WTC11 (cell line): ENCODE data around the gene CCNQ. TPM values are rescaled to one million over a fixed set of nuclear protein-coding genes. Genes with fewer than 3 reads are reported as not detected.
"Not testable (repeated sequence)": the region's sequence is repeated elsewhere in the genome, so short reads cannot be mapped to it uniquely, and the experiment has no call there.

ENCODE experiments used
- ATAC-seq: fragments of 200-7000 bp; cut with Tn5 transposase; 2 replicates; pipeline ENCODE4 v1.10.0; 2021; ENCODE audit warnings: mild to moderate bottlenecking, moderate library complexity
- CTCF ChIA-PET: fragments of 300-600 bp; sonication (Branson Sonifier 250); formaldehyde crosslinking; loops from one replicate; lab custom pipeline; 2021; ENCODE audit warnings: antibody characterized with exemption; lab: Charles Lee
- POLR2A ChIA-PET: fragments of 350-600 bp; sonication (Branson Sonifier 250); formaldehyde crosslinking; loops from one replicate; lab custom pipeline; 2021; ENCODE audit warnings: antibody characterized with exemption; lab: Charles Lee
- DNase-seq: peaks from one replicate; pipeline ENCODE4 v3.0.0; 2021; ENCODE audit warnings: low spot score
- H3K27ac Mint-ChIP-seq: 2 replicates; pipeline ENCODE4 v1.8.0; 2021; ENCODE audit warnings: mixed read lengths
- H3K27me3 Mint-ChIP-seq: 2 replicates; pipeline ENCODE4 v1.8.0; 2021; ENCODE audit warnings: low read depth, mild to moderate bottlenecking, moderate library complexity, mixed read lengths
- H3K36me3 Mint-ChIP-seq: 2 replicates; pipeline ENCODE4 v1.8.0; 2021; ENCODE audit warnings: mixed read lengths
- H3K4me1 Mint-ChIP-seq: 2 replicates; pipeline ENCODE4 v1.8.0; 2022; ENCODE audit warnings: mixed read lengths
- H3K4me3 Mint-ChIP-seq: 2 replicates; pipeline ENCODE4 v1.8.0; 2021; ENCODE audit warnings: mild to moderate bottlenecking, moderate library complexity, mixed read lengths
- H3K9me3 Mint-ChIP-seq: 2 replicates; pipeline ENCODE4 v1.8.0; 2021; ENCODE audit warnings: mixed read lengths
- EMX1 ChIP-seq: fragments of 250-450 bp; sonication (Bioruptor Pico); IDR thresholded peaks from 2 replicates; pipeline ENCODE4 v1.8.0; 2021; ENCODE audit warnings: mild to moderate bottlenecking
- NR2C2 ChIP-seq: sonication (generic); formaldehyde crosslinking; IDR thresholded peaks from 2 replicates; pipeline ENCODE4 v1.8.0; 2022; ENCODE audit warnings: mild to moderate bottlenecking, missing genetic modification reagents
- RELA ChIP-seq: sonication (generic); formaldehyde crosslinking; IDR thresholded peaks from 2 replicates; pipeline ENCODE4 v1.8.1; 2022; ENCODE audit warnings: missing genetic modification reagents, mild to moderate bottlenecking, borderline replicate concordance
- TEAD4 ChIP-seq: sonication (generic); formaldehyde crosslinking; IDR thresholded peaks from 2 replicates; pipeline ENCODE4 v1.8.0; 2022; ENCODE audit warnings: mild to moderate bottlenecking, missing genetic modification reagents
- ZNF423 ChIP-seq: fragments of 250-450 bp; sonication (Bioruptor Pico); IDR thresholded peaks from 2 replicates; pipeline ENCODE4 v2.1.2; 2022; ENCODE audit warnings: mild to moderate bottlenecking, moderate library complexity
- total RNA-seq: library from RNA; stranded (reverse); gene quantifications from 3 replicates; pipeline ENCODE4 v1.2.3, GENCODE V29; 2021
- TF ChIP-seq, protein P1 (sequence below): sonication (generic); formaldehyde crosslinking; IDR thresholded peaks from 2 replicates; pipeline ENCODE4 v1.8.1; 2023; ENCODE audit warnings: mild to moderate bottlenecking, moderate library complexity, missing genetic modification reagents
- TF ChIP-seq, protein P2 (sequence below): sonication (generic); formaldehyde crosslinking; IDR thresholded peaks from 2 replicates; pipeline ENCODE4 v1.8.0; 2022; ENCODE audit warnings: mild to moderate bottlenecking, missing genetic modification reagents
- TF ChIP-seq, protein P3 (sequence below): sonication (generic); formaldehyde crosslinking; IDR thresholded peaks from 2 replicates; pipeline ENCODE4 v1.8.0; 2023; ENCODE audit warnings: missing genetic modification reagents
- TF ChIP-seq, protein P4 (sequence below): sonication (generic); formaldehyde crosslinking; IDR thresholded peaks from 2 replicates; pipeline ENCODE4 v1.8.1; 2022; ENCODE audit warnings: low read depth, missing genetic modification reagents, borderline replicate concordance
- TF ChIP-seq, protein P5 (sequence below): sonication (generic); formaldehyde crosslinking; IDR thresholded peaks from 2 replicates; pipeline ENCODE4 v1.8.0; 2022; ENCODE audit warnings: mild to moderate bottlenecking, missing genetic modification reagents
- TF ChIP-seq, protein P6 (sequence below): fragments of 250-450 bp; sonication (Bioruptor Pico); IDR thresholded peaks from 2 replicates; pipeline ENCODE4 v1.9.0; 2021; ENCODE audit warnings: mild to moderate bottlenecking
- TF ChIP-seq, protein P7 (sequence below): fragments of 250-450 bp; sonication (Bioruptor Pico); IDR thresholded peaks from 2 replicates; pipeline ENCODE4 v1.9.0; 2021; ENCODE audit warnings: mild to moderate bottlenecking
- TF ChIP-seq, protein P8 (sequence below): sonication (generic); formaldehyde crosslinking; IDR thresholded peaks from 2 replicates; pipeline ENCODE4 v1.8.1; 2023; ENCODE audit warnings: mild to moderate bottlenecking, missing genetic modification reagents
- TF ChIP-seq, protein P9 (sequence below): sonication (generic); formaldehyde crosslinking; IDR thresholded peaks from 2 replicates; pipeline ENCODE4 v1.8.0; 2022; ENCODE audit warnings: missing genetic modification reagents
- TF ChIP-seq, protein P10 (sequence below): sonication (generic); formaldehyde crosslinking; IDR thresholded peaks from 2 replicates; pipeline ENCODE4 v1.8.0; 2023; ENCODE audit warnings: mild to moderate bottlenecking, missing genetic modification reagents

The CCNQ gene
- total RNA-seq, 1 experiment from 2014 or later, result 17.4 TPM

DNA sequence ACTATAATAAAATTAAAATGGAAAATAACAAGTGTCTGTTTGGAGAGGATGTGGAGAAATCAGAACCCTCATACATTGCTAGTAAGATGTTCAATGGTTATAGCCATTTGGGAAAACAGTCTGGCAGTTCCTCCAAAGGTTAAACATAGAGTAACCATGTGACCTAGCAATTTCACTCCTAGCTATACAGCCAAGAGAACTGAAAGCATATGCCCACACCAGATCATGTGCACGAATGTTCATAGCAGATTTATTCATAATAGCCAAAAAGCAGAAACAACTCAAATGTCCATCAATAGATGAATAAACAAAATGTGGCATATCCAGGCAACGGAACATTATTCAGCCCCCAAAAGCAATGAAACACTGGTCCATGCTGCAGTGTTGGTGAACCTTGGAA, 9.4 kb upstream of the CCNQ start (continued):
- TF ChIP-seq, protein P1, sequence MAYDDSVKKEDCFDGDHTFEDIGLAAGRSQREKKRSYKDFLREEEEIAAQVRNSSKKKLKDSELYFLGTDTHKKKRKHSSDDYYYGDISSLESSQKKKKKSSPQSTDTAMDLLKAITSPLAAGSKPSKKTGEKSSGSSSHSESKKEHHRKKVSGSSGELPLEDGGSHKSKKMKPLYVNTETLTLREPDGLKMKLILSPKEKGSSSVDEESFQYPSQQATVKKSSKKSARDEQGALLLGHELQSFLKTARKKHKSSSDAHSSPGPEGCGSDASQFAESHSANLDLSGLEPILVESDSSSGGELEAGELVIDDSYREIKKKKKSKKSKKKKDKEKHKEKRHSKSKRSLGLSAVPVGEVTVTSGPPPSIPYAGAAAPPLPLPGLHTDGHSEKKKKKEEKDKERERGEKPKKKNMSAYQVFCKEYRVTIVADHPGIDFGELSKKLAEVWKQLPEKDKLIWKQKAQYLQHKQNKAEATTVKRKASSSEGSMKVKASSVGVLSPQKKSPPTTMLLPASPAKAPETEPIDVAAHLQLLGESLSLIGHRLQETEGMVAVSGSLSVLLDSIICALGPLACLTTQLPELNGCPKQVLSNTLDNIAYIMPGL (CRISPR knock-in tag), result no peak
- TF ChIP-seq, protein P2, sequence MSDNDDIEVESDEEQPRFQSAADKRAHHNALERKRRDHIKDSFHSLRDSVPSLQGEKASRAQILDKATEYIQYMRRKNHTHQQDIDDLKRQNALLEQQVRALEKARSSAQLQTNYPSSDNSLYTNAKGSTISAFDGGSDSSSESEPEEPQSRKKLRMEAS (CRISPR knock-in tag), result no peak
- TF ChIP-seq, protein P3, sequence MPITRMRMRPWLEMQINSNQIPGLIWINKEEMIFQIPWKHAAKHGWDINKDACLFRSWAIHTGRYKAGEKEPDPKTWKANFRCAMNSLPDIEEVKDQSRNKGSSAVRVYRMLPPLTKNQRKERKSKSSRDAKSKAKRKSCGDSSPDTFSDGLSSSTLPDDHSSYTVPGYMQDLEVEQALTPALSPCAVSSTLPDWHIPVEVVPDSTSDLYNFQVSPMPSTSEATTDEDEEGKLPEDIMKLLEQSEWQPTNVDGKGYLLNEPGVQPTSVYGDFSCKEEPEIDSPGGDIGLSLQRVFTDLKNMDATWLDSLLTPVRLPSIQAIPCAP (CRISPR knock-in tag), result no peak
- TF ChIP-seq ZNF423 (CRISPR knock-in tag) (no peak), EMX1 (CRISPR knock-in tag) (no peak), TEAD4 (CRISPR knock-in tag) (no peak), NR2C2 (CRISPR knock-in tag) (no peak)
- TF ChIP-seq, protein P4, sequence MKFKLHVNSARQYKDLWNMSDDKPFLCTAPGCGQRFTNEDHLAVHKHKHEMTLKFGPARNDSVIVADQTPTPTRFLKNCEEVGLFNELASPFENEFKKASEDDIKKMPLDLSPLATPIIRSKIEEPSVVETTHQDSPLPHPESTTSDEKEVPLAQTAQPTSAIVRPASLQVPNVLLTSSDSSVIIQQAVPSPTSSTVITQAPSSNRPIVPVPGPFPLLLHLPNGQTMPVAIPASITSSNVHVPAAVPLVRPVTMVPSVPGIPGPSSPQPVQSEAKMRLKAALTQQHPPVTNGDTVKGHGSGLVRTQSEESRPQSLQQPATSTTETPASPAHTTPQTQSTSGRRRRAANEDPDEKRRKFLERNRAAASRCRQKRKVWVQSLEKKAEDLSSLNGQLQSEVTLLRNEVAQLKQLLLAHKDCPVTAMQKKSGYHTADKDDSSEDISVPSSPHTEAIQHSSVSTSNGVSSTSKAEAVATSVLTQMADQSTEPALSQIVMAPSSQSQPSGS, result no peak
- TF ChIP-seq, protein P5, sequence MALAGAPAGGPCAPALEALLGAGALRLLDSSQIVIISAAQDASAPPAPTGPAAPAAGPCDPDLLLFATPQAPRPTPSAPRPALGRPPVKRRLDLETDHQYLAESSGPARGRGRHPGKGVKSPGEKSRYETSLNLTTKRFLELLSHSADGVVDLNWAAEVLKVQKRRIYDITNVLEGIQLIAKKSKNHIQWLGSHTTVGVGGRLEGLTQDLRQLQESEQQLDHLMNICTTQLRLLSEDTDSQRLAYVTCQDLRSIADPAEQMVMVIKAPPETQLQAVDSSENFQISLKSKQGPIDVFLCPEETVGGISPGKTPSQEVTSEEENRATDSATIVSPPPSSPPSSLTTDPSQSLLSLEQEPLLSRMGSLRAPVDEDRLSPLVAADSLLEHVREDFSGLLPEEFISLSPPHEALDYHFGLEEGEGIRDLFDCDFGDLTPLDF (CRISPR knock-in tag), result no peak
- TF ChIP-seq, protein P6, sequence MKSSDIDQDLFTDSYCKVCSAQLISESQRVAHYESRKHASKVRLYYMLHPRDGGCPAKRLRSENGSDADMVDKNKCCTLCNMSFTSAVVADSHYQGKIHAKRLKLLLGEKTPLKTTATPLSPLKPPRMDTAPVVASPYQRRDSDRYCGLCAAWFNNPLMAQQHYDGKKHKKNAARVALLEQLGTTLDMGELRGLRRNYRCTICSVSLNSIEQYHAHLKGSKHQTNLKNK (CRISPR knock-in tag), result no peak
- TF ChIP-seq, protein P7, sequence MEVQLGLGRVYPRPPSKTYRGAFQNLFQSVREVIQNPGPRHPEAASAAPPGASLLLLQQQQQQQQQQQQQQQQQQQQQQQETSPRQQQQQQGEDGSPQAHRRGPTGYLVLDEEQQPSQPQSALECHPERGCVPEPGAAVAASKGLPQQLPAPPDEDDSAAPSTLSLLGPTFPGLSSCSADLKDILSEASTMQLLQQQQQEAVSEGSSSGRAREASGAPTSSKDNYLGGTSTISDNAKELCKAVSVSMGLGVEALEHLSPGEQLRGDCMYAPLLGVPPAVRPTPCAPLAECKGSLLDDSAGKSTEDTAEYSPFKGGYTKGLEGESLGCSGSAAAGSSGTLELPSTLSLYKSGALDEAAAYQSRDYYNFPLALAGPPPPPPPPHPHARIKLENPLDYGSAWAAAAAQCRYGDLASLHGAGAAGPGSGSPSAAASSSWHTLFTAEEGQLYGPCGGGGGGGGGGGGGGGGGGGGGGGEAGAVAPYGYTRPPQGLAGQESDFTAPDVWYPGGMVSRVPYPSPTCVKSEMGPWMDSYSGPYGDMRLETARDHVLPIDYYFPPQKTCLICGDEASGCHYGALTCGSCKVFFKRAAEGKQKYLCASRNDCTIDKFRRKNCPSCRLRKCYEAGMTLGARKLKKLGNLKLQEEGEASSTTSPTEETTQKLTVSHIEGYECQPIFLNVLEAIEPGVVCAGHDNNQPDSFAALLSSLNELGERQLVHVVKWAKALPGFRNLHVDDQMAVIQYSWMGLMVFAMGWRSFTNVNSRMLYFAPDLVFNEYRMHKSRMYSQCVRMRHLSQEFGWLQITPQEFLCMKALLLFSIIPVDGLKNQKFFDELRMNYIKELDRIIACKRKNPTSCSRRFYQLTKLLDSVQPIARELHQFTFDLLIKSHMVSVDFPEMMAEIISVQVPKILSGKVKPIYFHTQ (CRISPR knock-in tag), result no peak

DNA sequence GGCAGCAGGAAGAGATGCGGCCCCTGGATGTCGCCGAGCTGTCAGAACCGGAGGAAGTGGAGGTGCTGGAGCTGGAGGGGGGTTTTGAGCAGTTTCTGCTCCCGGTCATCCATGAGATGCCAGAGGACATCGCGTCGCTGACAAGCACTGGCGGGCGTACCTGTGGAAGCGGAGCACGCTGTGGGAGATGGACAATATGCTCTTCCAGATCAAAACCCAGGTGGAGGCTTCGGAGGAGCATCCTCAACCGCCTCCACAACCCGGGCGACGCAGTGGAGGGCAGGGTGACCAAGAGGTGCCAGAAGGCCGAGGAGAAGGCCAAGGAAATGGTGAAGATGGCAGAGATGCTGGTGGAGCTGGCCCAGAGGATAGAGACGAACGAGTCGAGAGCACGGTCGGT, 7.6 kb upstream of the CCNQ start:
- no peaks in the 10 kb centered on the region for H3K9me3 Mint-ChIP-seq
- no peak for ATAC-seq
- CTCF ChIA-PET, result interaction anchor here (1.3 to 3.3 kb wide), 4 partner anchors 28 to 62 kb away, joined by 3 to 11 read pairs (median 6); no protein-coding TSS in a partner anchor
- H3K4me1 Mint-ChIP-seq, result no peaks in the 10 kb centered on the region
- POLR2A ChIA-PET, result no interaction called here
- TF ChIP-seq, protein P8, sequence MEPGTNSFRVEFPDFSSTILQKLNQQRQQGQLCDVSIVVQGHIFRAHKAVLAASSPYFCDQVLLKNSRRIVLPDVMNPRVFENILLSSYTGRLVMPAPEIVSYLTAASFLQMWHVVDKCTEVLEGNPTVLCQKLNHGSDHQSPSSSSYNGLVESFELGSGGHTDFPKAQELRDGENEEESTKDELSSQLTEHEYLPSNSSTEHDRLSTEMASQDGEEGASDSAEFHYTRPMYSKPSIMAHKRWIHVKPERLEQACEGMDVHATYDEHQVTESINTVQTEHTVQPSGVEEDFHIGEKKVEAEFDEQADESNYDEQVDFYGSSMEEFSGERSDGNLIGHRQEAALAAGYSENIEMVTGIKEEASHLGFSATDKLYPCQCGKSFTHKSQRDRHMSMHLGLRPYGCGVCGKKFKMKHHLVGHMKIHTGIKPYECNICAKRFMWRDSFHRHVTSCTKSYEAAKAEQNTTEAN (CRISPR knock-in tag), result no peak
- TF ChIP-seq RELA, result no peak
- TF ChIP-seq, protein P9, sequence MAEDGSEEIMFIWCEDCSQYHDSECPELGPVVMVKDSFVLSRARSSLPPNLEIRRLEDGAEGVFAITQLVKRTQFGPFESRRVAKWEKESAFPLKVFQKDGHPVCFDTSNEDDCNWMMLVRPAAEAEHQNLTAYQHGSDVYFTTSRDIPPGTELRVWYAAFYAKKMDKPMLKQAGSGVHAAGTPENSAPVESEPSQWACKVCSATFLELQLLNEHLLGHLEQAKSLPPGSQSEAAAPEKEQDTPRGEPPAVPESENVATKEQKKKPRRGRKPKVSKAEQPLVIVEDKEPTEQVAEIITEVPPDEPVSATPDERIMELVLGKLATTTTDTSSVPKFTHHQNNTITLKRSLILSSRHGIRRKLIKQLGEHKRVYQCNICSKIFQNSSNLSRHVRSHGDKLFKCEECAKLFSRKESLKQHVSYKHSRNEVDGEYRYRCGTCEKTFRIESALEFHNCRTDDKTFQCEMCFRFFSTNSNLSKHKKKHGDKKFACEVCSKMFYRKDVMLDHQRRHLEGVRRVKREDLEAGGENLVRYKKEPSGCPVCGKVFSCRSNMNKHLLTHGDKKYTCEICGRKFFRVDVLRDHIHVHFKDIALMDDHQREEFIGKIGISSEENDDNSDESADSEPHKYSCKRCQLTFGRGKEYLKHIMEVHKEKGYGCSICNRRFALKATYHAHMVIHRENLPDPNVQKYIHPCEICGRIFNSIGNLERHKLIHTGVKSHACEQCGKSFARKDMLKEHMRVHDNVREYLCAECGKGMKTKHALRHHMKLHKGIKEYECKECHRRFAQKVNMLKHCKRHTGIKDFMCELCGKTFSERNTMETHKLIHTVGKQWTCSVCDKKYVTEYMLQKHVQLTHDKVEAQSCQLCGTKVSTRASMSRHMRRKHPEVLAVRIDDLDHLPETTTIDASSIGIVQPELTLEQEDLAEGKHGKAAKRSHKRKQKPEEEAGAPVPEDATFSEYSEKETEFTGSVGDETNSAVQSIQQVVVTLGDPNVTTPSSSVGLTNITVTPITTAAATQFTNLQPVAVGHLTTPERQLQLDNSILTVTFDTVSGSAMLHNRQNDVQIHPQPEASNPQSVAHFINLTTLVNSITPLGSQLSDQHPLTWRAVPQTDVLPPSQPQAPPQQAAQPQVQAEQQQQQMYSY (CRISPR knock-in tag), result no peak
- TF ChIP-seq, protein P10, sequence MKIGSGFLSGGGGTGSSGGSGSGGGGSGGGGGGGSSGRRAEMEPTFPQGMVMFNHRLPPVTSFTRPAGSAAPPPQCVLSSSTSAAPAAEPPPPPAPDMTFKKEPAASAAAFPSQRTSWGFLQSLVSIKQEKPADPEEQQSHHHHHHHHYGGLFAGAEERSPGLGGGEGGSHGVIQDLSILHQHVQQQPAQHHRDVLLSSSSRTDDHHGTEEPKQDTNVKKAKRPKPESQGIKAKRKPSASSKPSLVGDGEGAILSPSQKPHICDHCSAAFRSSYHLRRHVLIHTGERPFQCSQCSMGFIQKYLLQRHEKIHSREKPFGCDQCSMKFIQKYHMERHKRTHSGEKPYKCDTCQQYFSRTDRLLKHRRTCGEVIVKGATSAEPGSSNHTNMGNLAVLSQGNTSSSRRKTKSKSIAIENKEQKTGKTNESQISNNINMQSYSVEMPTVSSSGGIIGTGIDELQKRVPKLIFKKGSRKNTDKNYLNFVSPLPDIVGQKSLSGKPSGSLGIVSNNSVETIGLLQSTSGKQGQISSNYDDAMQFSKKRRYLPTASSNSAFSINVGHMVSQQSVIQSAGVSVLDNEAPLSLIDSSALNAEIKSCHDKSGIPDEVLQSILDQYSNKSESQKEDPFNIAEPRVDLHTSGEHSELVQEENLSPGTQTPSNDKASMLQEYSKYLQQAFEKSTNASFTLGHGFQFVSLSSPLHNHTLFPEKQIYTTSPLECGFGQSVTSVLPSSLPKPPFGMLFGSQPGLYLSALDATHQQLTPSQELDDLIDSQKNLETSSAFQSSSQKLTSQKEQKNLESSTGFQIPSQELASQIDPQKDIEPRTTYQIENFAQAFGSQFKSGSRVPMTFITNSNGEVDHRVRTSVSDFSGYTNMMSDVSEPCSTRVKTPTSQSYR (CRISPR knock-in tag), result no peak
- H3K36me3 Mint-ChIP-seq, result no peaks in the 10 kb centered on the region
- DNase-seq, result no peak
- peaks cover 37% of the 10 kb centered on the region for H3K27me3 Mint-ChIP-seq
- H3K4me3 Mint-ChIP-seq, result no peak overlapping the region
- H3K27ac Mint-ChIP-seq, result no peak overlapping the region

DNA sequence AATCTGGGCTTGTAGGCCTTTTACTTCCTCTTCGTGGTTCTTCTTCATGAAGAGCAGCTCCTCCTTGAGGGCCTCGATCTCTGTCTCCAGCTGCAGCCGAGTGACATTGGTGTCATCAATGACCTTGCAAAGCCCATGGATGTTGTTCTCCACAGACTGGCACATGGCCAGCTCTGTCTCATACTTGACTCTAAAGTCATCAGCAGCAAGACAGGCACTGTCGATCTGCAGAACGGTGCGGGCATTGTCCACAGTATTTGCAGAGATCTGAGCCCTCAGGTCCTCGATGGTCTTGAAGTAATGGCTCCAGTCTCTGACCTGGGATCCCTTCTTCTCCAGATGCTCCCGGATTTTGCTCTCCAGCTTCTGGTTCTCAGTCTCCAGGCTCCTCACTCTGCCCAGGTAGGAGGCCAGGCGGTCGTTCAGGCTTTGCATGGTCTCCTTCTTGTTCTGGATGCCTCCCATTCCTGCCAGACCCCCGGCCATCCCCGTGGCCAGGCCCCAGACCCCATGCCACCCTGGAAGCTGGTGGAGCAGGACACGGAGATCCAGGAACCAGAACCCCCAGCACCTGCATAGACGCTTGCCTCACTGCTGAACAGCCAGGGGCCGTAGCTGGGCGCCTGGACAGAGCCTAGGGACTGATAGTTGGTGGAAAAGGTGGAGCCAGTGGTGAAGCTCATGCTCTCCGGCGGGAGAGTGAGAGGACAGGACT, 5.9 kb upstream of the CCNQ start:
- H3K9me3 Mint-ChIP-seq, H3K36me3 Mint-ChIP-seq, DNase-seq, H3K27ac Mint-ChIP-seq, POLR2A ChIA-PET, ATAC-seq, H3K4me1 Mint-ChIP-seq, H3K4me3 Mint-ChIP-seq: not testable (repeated sequence)
- CTCF ChIA-PET, result interaction anchor here (0.6 to 3.3 kb wide), 3 partner anchors 31 to 64 kb away, joined by 3 to 11 read pairs (median 3); no protein-coding TSS in a partner anchor
- peaks cover 29% of the 10 kb centered on the region for H3K27me3 Mint-ChIP-seq
